Mesenchymal stem cell (in vitro differentiated cells and primary cell): ENCODE data around the gene PLS1.
A peak's percentile ranks its signal among the peaks of the same experiment; 100 is the strongest.

Experiments used
- DNase-seq: peaks from one replicate; pipeline ENCODE4 v3.0.0-alpha.2; 2013
- H2AFZ ChIP-seq: one replicate; pipeline ENCODE4 v1.6.1; 2013; ENCODE audit warnings: low read depth, mild to moderate bottlenecking, control low read depth, inconsistent platforms, low read length, moderate library complexity
- H2AK5ac ChIP-seq: 2 replicates; pipeline ENCODE4 v1.6.1; 2013; ENCODE audit warnings: low read length, moderate library complexity, mild to moderate bottlenecking, inconsistent platforms; ENCODE audit not compliant: severe bottlenecking
- H2BK120ac ChIP-seq: one replicate; pipeline ENCODE4 v1.6.1; 2013; ENCODE audit warnings: low read depth, mild to moderate bottlenecking, inconsistent platforms, low read length, moderate library complexity
- H2BK12ac ChIP-seq, 2 experiments: one replicate each; pipeline ENCODE4 v1.6.1; 2013; ENCODE audit warnings: inconsistent platforms in 2 of 2, low read length in 2 of 2, mild to moderate bottlenecking in 2 of 2, moderate library complexity in 2 of 2, control low read depth in 1 of 2
- H2BK15ac ChIP-seq: one replicate; pipeline ENCODE4 v1.6.1; 2013; ENCODE audit warnings: mild to moderate bottlenecking, low read depth, inconsistent platforms; ENCODE audit not compliant: poor library complexity, severe bottlenecking
- H2BK5ac ChIP-seq: 2 replicates; pipeline ENCODE4 v1.6.1; 2013; ENCODE audit warnings: low read depth, mild to moderate bottlenecking, low read length, control low read depth, inconsistent platforms; ENCODE audit not compliant: poor library complexity, severe bottlenecking
- H3K14ac ChIP-seq, 2 experiments: one replicate each; pipeline ENCODE4 v1.6.1; 2013; ENCODE audit warnings: inconsistent platforms in 2 of 2, low read length in 2 of 2, control low read depth in 1 of 2, mild to moderate bottlenecking in 1 of 2, moderate library complexity in 1 of 2
- H3K18ac ChIP-seq, 2 experiments: one replicate each; pipeline ENCODE4 v1.6.1; 2013; ENCODE audit warnings: inconsistent platforms in 2 of 2, low read length in 2 of 2, control low read depth in 1 of 2, low read depth in 1 of 2, mild to moderate bottlenecking in 1 of 2
- H3K23ac ChIP-seq, 2 experiments: one replicate each; pipeline ENCODE4 v1.6.1; 2013; ENCODE audit warnings: inconsistent platforms in 2 of 2, low read length in 2 of 2, mild to moderate bottlenecking in 2 of 2, moderate library complexity in 2 of 2, control low read depth in 1 of 2
- H3K27ac ChIP-seq: 2 replicates; pipeline ENCODE4 v1.5.1; 2013; ENCODE audit warnings: mild to moderate bottlenecking, moderate library complexity, low read length, control low read depth, inconsistent platforms; ENCODE audit not compliant: poor library complexity, severe bottlenecking
- H3K27me3 ChIP-seq, 2 experiments: 2 replicates each; pipeline versions ENCODE4 v1.6.1 to v1.7.0; 2013; ENCODE audit warnings: low read length in 2 of 2, mild to moderate bottlenecking in 2 of 2, moderate library complexity in 2 of 2, control low read depth in 1 of 2, inconsistent platforms in 1 of 2; ENCODE audit not compliant: control insufficient read depth in 1 of 2, insufficient read depth in 1 of 2
- H3K36me3 ChIP-seq, 2 experiments: 2 replicates each; pipeline versions ENCODE4 v1.6.1 to v1.7.0; 2013; ENCODE audit warnings: low read length in 2 of 2, control low read depth in 1 of 2, inconsistent platforms in 1 of 2, low read depth in 1 of 2, mild to moderate bottlenecking in 1 of 2; ENCODE audit not compliant: insufficient read depth in 2 of 2, control insufficient read depth in 1 of 2
- H3K4ac ChIP-seq, 2 experiments: one replicate each; pipeline ENCODE4 v1.6.1; 2013; ENCODE audit warnings: inconsistent platforms in 2 of 2, low read length in 2 of 2, mild to moderate bottlenecking in 2 of 2, moderate library complexity in 2 of 2, control low read depth in 1 of 2, low read depth in 1 of 2
- H3K4me1 ChIP-seq: 2 replicates; pipeline ENCODE4 v1.6.1; 2013; ENCODE audit warnings: low read depth, low read length, control low read depth; ENCODE audit not compliant: control insufficient read depth, insufficient read depth
- H3K4me2 ChIP-seq: 2 replicates; pipeline ENCODE4 v1.6.1; 2013; ENCODE audit warnings: low read length, mild to moderate bottlenecking, inconsistent platforms; ENCODE audit not compliant: poor library complexity, severe bottlenecking
- H3K4me3 ChIP-seq, 2 experiments: 2 replicates each; pipeline versions ENCODE4 v1.5.1 to v1.7.0; 2013; ENCODE audit warnings: low read length in 2 of 2, mild to moderate bottlenecking in 2 of 2, control low read depth in 1 of 2, low read depth in 1 of 2; ENCODE audit not compliant: insufficient read depth in 1 of 2
- H3K79me1 ChIP-seq: replicated peaks from 2 replicates; pipeline ENCODE4 v1.6.1; 2013; ENCODE audit warnings: mild to moderate bottlenecking, control low read depth, low read length, inconsistent platforms; ENCODE audit not compliant: poor library complexity, severe bottlenecking
- H3K9ac ChIP-seq: 2 replicates; pipeline ENCODE4 v1.7.0; 2013; ENCODE audit warnings: mild to moderate bottlenecking, low read length, moderate library complexity
- H3K9me3 ChIP-seq: 2 replicates; pipeline ENCODE4 v1.7.0; 2013; ENCODE audit warnings: mild to moderate bottlenecking, low read length; ENCODE audit not compliant: control insufficient read depth
- H4K8ac ChIP-seq: one replicate; pipeline ENCODE4 v1.6.1; 2013; ENCODE audit warnings: inconsistent platforms, mild to moderate bottlenecking, low read length, moderate library complexity
- H4K91ac ChIP-seq: one replicate; pipeline ENCODE4 v1.6.1; 2013; ENCODE audit warnings: mild to moderate bottlenecking, low read length, inconsistent platforms
- WGBS: methylation state at CpG from one replicate; pipeline ENCODE4 v1.1.7; 2013; ENCODE audit warnings: mixed read lengths; 5-methylcytosine and 5-hydroxymethylcytosine counted together

The PLS1 gene

GRCh38 chr3:142725357-142725739, 129.2 kb downstream of the PLS1 start:
- H3K9me3 ChIP-seq: no peaks in the 10 kb centered on the region
- H4K91ac ChIP-seq: no peak overlapping the region
- H3K23ac ChIP-seq: no peak overlapping the region
- WGBS: 53% methylated on average over 4 of the region's 5 CpGs
- peak overlapping the region in 1 of 2 experiments; percentile 98 for H3K4me3 ChIP-seq
- H2BK15ac ChIP-seq: no peak overlapping the region
- no peak overlapping the region for H2AK5ac ChIP-seq
- DNase-seq: no peak
- no peak overlapping the region for H3K14ac ChIP-seq
- H2BK5ac ChIP-seq: no peak overlapping the region
- H2BK120ac ChIP-seq: no peak overlapping the region
- no peaks in the 10 kb centered on the region for H3K36me3 ChIP-seq
- no peak overlapping the region for H2AFZ ChIP-seq
- peaks cover 4% of the 10 kb centered on the region for H3K79me1 ChIP-seq
- H2BK12ac ChIP-seq: no peak overlapping the region
- H3K4me1 ChIP-seq: no peaks in the 10 kb centered on the region
- no peaks in the 10 kb centered on the region for H3K27me3 ChIP-seq
- no peak overlapping the region for H3K18ac ChIP-seq
- H3K4me2 ChIP-seq: peak overlapping the region; percentile 76
- H3K9ac ChIP-seq: peak overlapping the region; percentile 96
- no peak overlapping the region for H3K4ac ChIP-seq
- no peak overlapping the region for H4K8ac ChIP-seq
- H3K27ac ChIP-seq: no peak overlapping the region

- no peak overlapping the region for H3K9ac ChIP-seq
- H3K79me1 ChIP-seq: peaks cover 4% of the 10 kb centered on the region
- no peaks in the 10 kb centered on the region for H3K27me3 ChIP-seq
- H4K8ac ChIP-seq: no peak overlapping the region
- H2BK5ac ChIP-seq: no peak overlapping the region
- no peak overlapping the region for H3K4me2 ChIP-seq
- no peaks in the 10 kb centered on the region for H3K9me3 ChIP-seq
- H2AFZ ChIP-seq: no peak overlapping the region
- 82% methylated on average over 1 of the region's 1 CpG for WGBS
- H2BK120ac ChIP-seq: no peak overlapping the region
- no peak overlapping the region for H2AK5ac ChIP-seq
- H4K91ac ChIP-seq: no peak overlapping the region
- no peak overlapping the region for H3K23ac ChIP-seq
- no peaks in the 10 kb centered on the region for H3K4me1 ChIP-seq
- H2BK12ac ChIP-seq: no peak overlapping the region
- no peaks in the 10 kb centered on the region for H3K36me3 ChIP-seq
- no peak overlapping the region for H2BK15ac ChIP-seq
- peak overlapping the region in 1 of 2 experiments; percentile 98 for H3K4me3 ChIP-seq
- no peak overlapping the region for H3K4ac ChIP-seq
- DNase-seq: no peak
- no peak overlapping the region for H3K14ac ChIP-seq
- no peak overlapping the region for H3K27ac ChIP-seq
- no peak overlapping the region for H3K18ac ChIP-seq
These were observed 129.8 kb downstream of the PLS1 start for GRCh38 chr3:142726017-142726416.

GRCh38 chr3:142732066-142732465, 135.9 kb downstream of the PLS1 start:
- no peak overlapping the region for H3K27ac ChIP-seq
- H3K9ac ChIP-seq: no peak overlapping the region
- H3K18ac ChIP-seq: no peak overlapping the region
- no peak overlapping the region for H2BK12ac ChIP-seq
- no peak overlapping the region for H3K4me2 ChIP-seq
- no peak overlapping the region for H2AFZ ChIP-seq
- no peak overlapping the region for H3K14ac ChIP-seq
- no peak overlapping the region for H2BK5ac ChIP-seq
- no peak overlapping the region for H4K8ac ChIP-seq
- H4K91ac ChIP-seq: no peak overlapping the region
- WGBS: 92% methylated on average over 3 of the region's 3 CpGs
- H3K36me3 ChIP-seq: no peaks in the 10 kb centered on the region
- H3K9me3 ChIP-seq: no peaks in the 10 kb centered on the region
- no peak overlapping the region for H2BK120ac ChIP-seq
- no peak overlapping the region for H3K4me3 ChIP-seq
- no peak overlapping the region for H3K4ac ChIP-seq
- H3K79me1 ChIP-seq: peaks cover 17% of the 10 kb centered on the region
- no peaks in the 10 kb centered on the region for H3K4me1 ChIP-seq
- H3K27me3 ChIP-seq: no peaks in the 10 kb centered on the region
- no peak overlapping the region for H3K23ac ChIP-seq
- H2AK5ac ChIP-seq: no peak overlapping the region
- no peak for DNase-seq
- no peak overlapping the region for H2BK15ac ChIP-seq

GRCh38 chr3:142734834-142735233, 138.6 kb downstream of the PLS1 start:
- no peaks in the 10 kb centered on the region for H3K36me3 ChIP-seq
- H2BK12ac ChIP-seq: no peak overlapping the region
- no peak overlapping the region for H2AK5ac ChIP-seq
- no peak overlapping the region for H2BK15ac ChIP-seq
- no peak overlapping the region for H2BK5ac ChIP-seq
- no peak overlapping the region for H3K18ac ChIP-seq
- peaks cover 17% of the 10 kb centered on the region for H3K79me1 ChIP-seq
- no peak overlapping the region for H3K4ac ChIP-seq
- no peak overlapping the region for H4K8ac ChIP-seq
- H3K4me1 ChIP-seq: no peaks in the 10 kb centered on the region
- no peak overlapping the region for H4K91ac ChIP-seq
- H3K14ac ChIP-seq: no peak overlapping the region
- no peak overlapping the region for H3K9ac ChIP-seq
- no peak overlapping the region for H3K27ac ChIP-seq
- no peaks in the 10 kb centered on the region for H3K27me3 ChIP-seq
- H2BK120ac ChIP-seq: no peak overlapping the region
- H3K4me3 ChIP-seq: no peak overlapping the region
- DNase-seq: no peak
- H2AFZ ChIP-seq: no peak overlapping the region
- H3K9me3 ChIP-seq: no peaks in the 10 kb centered on the region
- WGBS: 100% methylated on average over 1 of the region's 2 CpGs
- no peak overlapping the region for H3K4me2 ChIP-seq
- no peak overlapping the region for H3K23ac ChIP-seq
